Measurements from ENCODE around the gene SMYD3.

GRCh38 chr1:246292571-246292970, 214.5 kb downstream of the SMYD3 start:
- TF ChIP-seq POLR2A (IDR thresholded peaks at IDR 0.05) (no peak), CTCF (IDR thresholded peaks at IDR 0.05) (no peak)

Measured in adrenal gland (tissue), 5 donors.